ENCODE data around the gene ATP6AP1. TPM values are rescaled to one million over a fixed set of nuclear protein-coding genes. Genes with fewer than 3 reads are reported as not detected.

Gene ATP6AP1
- total and polyA plus RNA-seq, 2 of the 13 experiments (the other 11 are each of a cell fraction or from before 2014, with no cell fraction given) = 56.7 to 110 TPM

DNA sequence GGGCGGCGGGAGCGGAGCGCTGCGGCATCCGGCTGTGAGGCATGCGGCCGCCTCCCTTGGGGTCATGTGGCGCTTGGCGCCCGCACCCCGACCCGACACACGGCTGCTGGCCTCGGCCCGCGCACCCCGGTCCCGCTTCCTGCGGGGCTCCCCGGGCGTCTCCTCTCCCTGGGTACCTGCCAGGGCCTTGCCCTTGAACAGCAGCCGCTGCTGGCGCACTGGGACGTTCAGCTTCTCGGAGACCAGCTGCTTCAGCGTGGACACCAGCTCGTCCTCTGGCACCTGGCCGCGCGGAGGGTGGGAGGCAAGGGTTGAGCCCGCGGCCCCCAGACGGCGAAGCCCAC is 57.5 kb downstream of the ATP6AP1 start (continued):
- TF ChIP-seq, protein P1, sequence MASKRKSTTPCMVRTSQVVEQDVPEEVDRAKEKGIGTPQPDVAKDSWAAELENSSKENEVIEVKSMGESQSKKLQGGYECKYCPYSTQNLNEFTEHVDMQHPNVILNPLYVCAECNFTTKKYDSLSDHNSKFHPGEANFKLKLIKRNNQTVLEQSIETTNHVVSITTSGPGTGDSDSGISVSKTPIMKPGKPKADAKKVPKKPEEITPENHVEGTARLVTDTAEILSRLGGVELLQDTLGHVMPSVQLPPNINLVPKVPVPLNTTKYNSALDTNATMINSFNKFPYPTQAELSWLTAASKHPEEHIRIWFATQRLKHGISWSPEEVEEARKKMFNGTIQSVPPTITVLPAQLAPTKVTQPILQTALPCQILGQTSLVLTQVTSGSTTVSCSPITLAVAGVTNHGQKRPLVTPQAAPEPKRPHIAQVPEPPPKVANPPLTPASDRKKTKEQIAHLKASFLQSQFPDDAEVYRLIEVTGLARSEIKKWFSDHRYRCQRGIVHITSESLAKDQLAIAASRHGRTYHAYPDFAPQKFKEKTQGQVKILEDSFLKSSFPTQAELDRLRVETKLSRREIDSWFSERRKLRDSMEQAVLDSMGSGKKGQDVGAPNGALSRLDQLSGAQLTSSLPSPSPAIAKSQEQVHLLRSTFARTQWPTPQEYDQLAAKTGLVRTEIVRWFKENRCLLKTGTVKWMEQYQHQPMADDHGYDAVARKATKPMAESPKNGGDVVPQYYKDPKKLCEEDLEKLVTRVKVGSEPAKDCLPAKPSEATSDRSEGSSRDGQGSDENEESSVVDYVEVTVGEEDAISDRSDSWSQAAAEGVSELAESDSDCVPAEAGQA (IDR thresholded peaks at IDR 0.05; ENCODE audit: low read depth) = no peak
- TF ChIP-seq, protein P1 (CRISPR knock-in tag; IDR thresholded peaks at IDR 0.05; ENCODE audit: borderline replicate concordance) = 0 out of 2 replicates have a peak, but pooled peaks have one; percentile 34
- TF ChIP-seq NR1H2 (CRISPR knock-in tag; IDR thresholded peaks at IDR 0.05; ENCODE audit: borderline replicate concordance, low read depth) = no peak
- peak; percentile 42; the same call in 1 of the 2 replicates for TF ChIP-seq GABPB1 (CRISPR knock-in tag; IDR thresholded peaks at IDR 0.05)
- no peak for TF ChIP-seq PAX8 (CRISPR knock-in tag; IDR thresholded peaks at IDR 0.05; ENCODE audit: borderline replicate concordance)
- no peak for TF ChIP-seq KDM1A (CRISPR knock-in tag; IDR thresholded peaks at IDR 0.05)
- TF ChIP-seq ZNF136 (CRISPR knock-in tag; IDR thresholded peaks at IDR 0.05; ENCODE audit: low read depth) = no peak
- TF ChIP-seq ZNF44 (CRISPR knock-in tag; IDR thresholded peaks at IDR 0.05) = no peak
- TF ChIP-seq, protein P2, sequence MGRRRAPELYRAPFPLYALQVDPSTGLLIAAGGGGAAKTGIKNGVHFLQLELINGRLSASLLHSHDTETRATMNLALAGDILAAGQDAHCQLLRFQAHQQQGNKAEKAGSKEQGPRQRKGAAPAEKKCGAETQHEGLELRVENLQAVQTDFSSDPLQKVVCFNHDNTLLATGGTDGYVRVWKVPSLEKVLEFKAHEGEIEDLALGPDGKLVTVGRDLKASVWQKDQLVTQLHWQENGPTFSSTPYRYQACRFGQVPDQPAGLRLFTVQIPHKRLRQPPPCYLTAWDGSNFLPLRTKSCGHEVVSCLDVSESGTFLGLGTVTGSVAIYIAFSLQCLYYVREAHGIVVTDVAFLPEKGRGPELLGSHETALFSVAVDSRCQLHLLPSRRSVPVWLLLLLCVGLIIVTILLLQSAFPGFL (CRISPR knock-in tag; IDR thresholded peaks at IDR 0.05) = no peak
- TF ChIP-seq, protein P3, sequence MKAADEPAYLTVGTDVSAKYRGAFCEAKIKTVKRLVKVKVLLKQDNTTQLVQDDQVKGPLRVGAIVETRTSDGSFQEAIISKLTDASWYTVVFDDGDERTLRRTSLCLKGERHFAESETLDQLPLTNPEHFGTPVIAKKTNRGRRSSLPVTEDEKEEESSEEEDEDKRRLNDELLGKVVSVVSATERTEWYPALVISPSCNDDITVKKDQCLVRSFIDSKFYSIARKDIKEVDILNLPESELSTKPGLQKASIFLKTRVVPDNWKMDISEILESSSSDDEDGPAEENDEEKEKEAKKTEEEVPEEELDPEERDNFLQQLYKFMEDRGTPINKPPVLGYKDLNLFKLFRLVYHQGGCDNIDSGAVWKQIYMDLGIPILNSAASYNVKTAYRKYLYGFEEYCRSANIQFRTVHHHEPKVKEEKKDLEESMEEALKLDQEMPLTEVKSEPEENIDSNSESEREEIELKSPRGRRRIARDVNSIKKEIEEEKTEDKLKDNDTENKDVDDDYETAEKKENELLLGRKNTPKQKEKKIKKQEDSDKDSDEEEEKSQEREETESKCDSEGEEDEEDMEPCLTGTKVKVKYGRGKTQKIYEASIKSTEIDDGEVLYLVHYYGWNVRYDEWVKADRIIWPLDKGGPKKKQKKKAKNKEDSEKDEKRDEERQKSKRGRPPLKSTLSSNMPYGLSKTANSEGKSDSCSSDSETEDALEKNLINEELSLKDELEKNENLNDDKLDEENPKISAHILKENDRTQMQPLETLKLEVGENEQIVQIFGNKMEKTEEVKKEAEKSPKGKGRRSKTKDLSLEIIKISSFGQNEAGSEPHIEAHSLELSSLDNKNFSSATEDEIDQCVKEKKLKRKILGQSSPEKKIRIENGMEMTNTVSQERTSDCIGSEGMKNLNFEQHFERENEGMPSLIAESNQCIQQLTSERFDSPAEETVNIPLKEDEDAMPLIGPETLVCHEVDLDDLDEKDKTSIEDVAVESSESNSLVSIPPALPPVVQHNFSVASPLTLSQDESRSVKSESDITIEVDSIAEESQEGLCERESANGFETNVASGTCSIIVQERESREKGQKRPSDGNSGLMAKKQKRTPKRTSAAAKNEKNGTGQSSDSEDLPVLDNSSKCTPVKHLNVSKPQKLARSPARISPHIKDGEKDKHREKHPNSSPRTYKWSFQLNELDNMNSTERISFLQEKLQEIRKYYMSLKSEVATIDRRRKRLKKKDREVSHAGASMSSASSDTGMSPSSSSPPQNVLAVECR (CRISPR knock-in tag; IDR thresholded peaks at IDR 0.05; ENCODE audit: borderline replicate concordance) = 0 out of 2 replicates have a peak, but pooled peaks have one; percentile 7
- TF ChIP-seq, protein P4, sequence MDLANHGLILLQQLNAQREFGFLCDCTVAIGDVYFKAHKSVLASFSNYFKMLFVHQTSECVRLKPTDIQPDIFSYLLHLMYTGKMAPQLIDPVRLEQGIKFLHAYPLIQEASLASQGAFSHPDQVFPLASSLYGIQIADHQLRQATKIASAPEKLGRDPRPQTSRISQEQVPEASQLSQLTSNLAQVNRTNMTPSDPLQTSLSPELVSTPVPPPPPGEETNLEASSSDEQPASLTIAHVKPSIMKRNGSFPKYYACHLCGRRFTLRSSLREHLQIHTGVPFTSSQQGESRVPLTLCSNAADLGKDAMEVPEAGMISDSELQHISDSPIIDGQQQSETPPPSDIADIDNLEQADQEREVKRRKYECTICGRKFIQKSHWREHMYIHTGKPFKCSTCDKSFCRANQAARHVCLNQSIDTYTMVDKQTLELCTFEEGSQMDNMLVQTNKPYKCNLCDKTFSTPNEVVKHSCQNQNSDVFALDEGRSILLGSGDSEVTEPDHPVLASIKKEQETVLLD (CRISPR knock-in tag; IDR thresholded peaks at IDR 0.05; ENCODE audit: low read depth) = no peak
- TF ChIP-seq, protein P5, sequence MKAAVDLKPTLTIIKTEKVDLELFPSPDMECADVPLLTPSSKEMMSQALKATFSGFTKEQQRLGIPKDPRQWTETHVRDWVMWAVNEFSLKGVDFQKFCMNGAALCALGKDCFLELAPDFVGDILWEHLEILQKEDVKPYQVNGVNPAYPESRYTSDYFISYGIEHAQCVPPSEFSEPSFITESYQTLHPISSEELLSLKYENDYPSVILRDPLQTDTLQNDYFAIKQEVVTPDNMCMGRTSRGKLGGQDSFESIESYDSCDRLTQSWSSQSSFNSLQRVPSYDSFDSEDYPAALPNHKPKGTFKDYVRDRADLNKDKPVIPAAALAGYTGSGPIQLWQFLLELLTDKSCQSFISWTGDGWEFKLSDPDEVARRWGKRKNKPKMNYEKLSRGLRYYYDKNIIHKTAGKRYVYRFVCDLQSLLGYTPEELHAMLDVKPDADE (CRISPR knock-in tag; IDR thresholded peaks at IDR 0.05) = 0 out of 2 replicates have a peak, but pooled peaks have one; percentile 40
- no peak for TF ChIP-seq NFE2L2 (IDR thresholded peaks at IDR 0.05; ENCODE audit: low read length)
- TF ChIP-seq ZNF547 (CRISPR knock-in tag; IDR thresholded peaks at IDR 0.05) = 0 out of 2 replicates have a peak, but pooled peaks have one; percentile 32
- no peak for TF ChIP-seq MIER2 (CRISPR knock-in tag; IDR thresholded peaks at IDR 0.05)
- TF ChIP-seq ADNP (CRISPR knock-in tag; IDR thresholded peaks at IDR 0.05) = no peak
- no peak for TF ChIP-seq MYNN (CRISPR knock-in tag; IDR thresholded peaks at IDR 0.05; ENCODE audit: low read depth)
